GM19397 (cell line): ENCODE results near the gene KRT79.

Source experiments
- ATAC-seq: cut with Tn5 transposase; IDR thresholded peaks from one replicate; pipeline ENCODE4 v1.9.1; 2021; ENCODE audit warnings: mild to moderate bottlenecking, moderate library complexity; ENCODE audit not compliant: unreplicated experiment

KRT79 gene

DNA sequence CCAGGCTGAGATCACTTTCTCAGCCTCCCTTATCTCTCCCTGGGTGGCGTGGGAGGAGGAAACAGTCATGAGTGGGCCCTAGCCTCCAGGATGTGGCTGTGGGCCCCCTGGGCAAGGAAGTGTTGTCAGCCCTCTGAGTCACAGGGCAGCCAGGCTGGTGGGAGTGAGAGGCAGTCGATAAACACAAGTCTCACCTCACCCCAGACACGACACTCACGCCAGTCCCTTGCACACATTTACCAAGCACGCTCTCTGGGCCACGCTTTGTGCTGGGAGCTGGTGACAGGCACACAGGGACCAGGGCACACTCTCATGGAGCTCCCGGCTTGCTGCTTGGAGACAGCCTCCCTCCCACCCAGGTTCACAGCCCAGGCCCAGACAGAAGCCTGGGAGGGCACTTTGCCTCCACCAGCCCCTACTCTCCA is 1.9 kb upstream of the KRT79 start:
- no peak for ATAC-seq

DNA sequence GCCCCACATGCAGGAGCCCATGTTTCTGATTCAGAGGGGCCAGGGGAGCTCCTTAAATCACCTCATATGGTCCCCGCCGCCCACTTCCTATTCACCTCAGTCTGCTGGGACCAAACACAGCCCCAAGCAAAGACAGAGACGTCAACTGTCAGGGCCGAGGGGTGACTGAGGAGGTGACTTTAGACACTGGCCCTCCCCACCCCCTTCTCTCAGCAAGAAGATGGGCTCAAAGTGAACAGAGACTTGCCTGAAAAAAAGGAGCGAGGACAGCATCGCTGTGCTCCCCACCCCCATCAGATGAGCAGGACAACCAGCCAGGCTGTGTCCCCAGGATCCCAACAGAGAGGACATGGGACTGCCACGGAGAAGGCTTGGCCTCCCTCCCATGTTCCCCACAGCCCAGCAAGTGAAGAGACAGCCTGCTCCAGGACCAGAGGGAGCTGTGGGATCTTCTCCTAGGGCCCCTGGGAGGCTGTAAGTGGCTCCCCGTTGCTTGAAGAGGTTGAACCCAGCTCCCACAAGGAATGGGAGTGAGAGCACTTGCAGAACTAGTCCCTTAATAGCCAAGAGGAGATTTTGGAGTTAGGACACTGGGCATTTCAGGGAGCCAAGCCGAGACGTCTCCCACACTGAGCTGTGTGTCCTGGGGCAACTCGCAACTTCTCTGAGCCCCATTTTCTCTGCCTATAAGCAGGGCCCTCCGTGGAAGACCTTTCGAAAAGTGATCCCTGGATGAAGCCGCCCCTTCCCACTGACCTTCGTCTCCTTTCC is 1.3 kb upstream of the KRT79 start:
- ATAC-seq: no peak

DNA sequence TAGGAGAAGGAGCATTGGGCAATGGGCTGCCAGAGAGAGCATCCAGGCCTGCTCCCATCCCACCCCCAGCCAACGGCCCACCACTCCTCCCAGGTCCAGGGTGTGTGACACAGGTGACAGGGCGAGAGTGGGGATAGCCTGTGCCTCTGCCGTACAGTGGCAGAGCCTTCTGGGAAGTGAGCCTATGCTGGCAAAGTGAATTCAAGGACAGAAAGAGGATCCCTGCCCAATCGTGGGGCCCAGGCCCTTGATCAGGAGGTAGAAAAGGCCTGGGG is 553 bp upstream of the KRT79 start:
- no peak for ATAC-seq

DNA sequence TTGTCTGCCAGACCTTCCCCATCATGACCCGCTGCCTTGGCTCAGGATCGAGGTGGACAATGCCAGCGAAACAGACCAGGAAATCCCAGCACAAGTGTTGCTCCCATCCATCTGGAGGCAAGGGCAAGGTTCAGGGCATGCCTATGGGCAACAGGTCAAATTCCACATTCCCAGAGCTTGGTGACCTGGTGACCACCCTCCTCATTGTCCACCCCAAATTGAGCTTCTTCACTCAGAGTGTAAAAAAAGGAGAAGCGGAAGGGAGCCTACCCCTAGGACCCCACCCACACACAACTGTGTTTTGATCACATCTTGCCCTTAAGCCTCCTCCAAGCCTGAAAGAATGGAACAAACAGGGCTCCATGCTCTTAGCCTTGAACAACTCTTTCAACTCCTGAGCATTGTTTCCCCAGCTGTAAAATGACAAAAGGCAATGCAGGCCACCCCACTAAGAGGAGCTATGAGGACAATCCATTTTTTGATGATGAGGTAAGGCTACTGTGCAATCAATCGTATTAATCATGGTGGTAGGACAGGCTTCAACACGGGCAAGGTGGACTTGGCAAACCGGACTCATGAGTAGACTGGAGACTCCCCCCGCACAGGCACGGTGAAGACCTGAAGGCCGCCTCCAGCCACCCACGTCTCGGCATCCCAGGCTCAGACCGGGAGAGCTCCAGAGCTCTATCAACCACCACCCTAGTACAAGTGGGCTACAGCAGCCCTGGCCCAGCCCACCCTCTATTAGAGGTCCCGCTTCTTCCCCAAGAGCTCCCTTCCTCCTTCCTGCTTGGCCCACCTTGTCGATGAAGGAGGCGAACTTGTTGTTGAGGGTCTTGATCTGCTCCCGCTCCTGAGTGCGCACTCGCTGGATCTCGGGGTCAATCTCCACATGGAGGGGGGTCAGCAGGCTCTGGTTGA is 866 bp downstream of the KRT79 start:
- ATAC-seq: no peak

DNA sequence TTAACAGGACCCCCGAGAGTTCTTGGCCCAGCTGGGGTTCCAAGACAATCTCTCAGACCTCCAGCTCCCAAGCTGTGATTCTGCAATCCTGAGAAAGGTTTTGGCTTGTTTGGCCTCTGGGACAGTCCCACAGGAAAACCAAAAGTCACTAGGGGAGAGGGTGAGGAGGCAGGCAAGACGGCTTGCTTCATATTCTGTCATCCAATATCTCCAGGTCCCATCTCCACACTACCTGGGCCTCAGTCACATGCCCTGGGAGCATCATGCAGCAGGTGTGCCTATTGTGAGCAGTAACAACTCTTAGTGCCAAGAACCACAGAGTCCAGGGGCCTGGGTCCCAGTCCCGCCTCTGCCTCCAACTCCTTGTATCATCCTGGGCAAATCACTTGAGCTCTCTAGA is 1.7 kb downstream of the KRT79 start:
- no peak for ATAC-seq

DNA sequence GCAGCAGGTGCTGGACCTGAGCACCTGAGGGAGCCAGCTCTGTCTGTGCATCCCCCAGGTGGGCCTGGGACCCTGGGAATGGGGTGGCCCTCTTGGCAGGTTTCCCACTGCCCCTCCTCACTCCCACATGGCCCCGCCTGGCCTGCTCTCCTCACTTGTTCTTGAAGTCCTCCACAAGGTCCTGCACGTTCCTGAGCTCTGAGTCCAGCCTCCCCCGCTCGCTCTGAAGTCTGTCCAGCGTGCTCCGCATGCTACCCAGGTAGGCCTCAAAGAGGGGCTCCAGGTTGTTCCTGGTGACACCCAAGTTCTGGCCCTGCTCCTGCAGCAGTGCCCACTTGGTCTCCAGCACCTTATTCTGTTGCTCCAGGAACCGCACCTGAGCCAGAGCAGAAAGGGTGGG is 2.9 kb downstream of the KRT79 start:
- no peak for ATAC-seq

DNA sequence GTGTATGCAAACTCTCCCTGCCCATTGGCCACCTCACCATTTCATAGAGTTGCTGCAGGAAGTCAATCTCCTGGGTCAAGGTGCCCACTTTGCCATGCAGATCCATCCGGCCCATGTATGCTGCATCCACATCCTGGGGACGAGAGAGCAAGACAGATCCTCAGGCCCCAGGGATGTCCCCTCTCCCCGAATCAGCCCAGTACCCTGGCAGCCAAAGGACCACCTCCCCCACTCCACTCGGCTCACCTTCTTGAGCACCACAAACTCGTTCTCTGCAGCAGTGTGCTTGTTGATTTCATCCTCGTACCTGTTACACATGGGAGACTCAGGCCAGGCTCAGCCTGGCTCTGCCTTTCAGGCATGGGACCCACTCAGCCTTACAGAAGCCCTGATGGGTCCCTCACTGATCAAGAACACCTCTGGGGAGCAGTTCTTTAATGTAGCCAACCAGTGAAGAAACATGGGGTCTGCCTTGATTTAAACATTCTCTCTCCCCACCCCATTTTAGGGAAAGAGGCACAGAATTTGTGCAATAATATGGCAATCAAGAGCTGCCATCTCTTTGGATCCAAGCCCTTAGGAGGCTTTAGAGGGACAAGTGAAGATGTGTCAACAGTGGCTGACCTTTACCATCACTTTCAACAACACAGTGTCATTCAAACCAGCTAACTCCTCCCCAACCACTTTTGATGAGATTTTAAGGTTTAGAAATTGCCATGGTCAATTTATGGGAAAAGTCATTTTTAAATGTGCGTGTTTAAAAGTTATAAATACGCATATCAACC is 3.9 kb downstream of the KRT79 start:
- ATAC-seq: no peak

DNA sequence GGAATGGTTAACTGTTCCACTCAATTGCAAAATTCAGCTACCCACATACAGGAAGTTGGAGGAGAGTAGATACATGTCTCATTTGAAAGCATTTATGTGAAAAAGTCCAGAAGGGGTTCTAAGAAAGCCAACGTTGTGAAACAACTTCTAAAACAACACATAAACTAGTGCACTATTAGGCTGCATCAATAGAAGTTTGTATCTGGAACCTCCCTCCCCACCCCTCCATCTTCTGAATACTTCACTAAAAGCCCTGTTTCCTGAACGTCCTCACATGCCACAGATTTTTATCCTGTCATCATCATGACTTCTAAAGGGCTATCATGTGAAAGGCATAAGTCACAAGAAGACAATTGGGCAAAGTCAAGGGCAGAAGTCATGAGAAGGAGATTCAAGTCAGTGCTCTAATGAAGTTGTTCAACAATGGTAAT is 5.5 kb downstream of the KRT79 start:
- no peak for ATAC-seq

DNA sequence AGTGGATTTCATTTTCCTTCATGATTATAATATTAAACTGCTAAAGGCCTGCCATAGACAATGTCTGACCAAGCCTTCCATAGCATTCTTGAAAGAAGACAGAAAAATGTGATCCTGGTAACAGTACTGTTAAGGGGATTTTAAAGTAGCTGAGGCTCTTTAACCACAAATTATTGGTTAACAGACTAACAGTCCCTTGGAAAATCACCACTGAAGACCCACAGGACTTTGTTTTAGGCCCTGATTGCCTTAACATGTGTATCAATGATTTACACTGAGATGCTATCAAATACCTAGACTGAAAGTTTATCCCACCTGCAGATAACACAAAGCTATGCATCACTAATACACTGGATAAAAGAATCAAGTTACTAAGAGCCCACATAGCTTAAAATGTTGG is 6.0 kb downstream of the KRT79 start:
- ATAC-seq: no peak

DNA sequence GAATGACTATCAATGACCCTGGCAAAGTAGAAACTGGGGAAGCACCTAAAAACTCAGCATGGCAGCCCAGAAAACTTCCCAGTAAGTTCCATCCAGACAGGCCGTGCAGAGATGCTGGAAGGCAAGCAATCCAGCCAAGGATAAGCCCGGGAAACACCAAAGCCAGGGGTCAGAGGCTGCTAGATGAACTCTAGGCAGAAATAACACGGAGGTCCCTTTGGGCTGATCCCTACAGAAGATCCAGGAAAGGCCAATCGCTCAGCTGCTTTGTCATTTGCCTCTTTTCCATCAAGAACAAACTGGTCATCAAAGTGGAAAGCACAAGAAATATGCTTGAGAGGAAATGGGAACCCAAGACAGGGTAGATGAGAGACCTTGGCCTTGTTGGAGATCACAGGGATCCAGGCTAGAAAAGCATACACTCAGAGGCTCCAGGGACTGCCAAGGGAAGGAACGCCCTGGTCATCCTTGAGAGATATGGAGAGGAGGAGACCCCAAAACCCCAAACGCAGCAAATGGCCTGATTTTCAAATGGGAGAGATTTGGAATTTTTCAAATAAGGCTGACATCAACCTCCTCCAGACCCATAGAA is 6.5 kb downstream of the KRT79 start:
- ATAC-seq: no peak

DNA sequence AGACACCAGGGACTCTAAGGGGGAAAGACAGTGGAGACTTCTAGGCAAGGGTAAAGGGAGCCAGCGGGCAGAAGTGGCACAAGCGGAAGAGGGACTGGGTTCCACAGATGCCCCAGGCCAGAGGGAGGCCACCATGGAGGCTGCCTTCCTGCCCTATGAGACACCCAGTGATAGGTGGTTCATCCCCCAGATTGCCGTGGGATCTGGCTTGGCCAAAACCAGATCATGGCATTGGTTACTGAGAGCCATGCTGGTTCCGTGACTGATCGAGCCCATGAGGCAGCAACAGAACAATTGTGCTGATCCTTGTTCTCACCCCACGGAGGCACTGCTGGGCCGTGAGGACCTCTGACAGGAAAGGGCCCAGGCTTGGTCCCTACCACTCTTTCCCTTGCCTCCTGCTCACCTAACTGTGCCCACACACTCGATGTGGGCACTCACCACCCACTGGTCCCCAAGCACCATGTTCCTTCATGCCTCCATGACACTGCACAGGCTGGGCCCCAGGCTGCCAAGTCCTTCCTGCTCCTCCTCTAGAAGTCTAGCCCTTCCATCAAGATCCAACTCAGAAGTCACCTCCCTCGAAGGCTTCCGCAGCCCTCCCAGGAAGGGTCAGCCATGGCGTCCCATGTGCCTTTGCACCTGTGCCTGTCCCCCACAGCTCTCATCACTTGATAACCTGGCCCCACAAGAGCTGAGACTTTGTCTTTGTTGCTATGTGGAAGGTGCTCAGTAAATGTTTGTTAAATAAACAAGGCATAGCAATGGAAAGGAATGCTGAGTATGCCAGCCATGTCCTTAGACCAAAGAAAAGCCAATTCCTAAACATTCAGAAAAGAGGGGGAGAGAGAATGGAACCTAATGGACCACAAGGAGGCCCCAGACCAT is 7.3 kb downstream of the KRT79 start:
- ATAC-seq: no peak

DNA sequence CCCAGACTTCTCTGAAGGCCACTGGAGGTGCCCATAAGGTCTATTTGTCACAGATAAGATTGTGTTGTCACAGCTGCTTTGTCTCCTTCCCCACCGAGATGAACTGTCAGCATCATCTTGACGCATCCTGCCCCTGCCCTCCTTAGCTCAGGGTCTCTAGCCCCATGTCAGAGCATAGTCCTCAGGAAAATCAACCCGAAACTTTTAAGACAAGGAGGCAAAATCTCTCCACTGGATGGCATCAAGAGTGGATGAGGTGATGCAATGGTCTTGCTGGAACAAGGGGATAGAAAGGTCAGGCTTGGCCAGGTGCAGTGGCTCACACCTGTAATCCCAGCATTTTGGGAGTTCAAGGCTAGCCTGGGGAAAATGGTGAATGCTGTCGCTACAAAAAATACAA is 8.2 kb downstream of the KRT79 start:
- ATAC-seq: no peak

DNA sequence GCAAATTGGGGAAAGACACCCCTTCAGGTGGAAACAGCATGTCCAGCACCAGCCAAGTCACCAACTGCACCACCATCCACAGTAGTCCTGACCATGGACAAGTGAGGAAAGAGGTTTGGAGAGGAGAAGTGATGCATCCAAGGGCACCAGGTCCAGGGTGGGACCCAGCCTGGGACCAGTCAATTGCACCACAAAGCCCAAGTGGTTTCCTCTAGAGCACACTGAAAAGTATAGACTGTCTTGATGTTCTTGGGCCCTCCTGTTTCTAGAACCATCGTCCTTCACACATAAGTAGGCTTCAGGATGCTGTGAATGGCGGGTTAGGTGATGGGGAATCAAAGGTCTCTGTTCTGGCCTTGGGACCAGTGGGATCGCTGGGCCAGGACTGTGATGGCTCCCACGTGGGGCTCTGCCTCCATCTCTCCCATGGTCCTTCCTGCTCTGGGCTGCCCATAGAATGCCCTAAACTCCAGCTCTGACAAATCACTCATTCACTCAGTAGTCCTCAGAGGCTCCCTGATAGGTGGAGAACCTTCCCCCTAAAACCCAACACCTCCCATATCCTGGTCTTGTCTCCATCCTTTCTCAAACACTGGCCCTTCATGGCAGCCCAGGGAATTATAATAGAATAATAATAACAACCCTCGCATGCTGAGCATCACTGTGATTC is 9.2 kb downstream of the KRT79 start:
- ATAC-seq: no peak

DNA sequence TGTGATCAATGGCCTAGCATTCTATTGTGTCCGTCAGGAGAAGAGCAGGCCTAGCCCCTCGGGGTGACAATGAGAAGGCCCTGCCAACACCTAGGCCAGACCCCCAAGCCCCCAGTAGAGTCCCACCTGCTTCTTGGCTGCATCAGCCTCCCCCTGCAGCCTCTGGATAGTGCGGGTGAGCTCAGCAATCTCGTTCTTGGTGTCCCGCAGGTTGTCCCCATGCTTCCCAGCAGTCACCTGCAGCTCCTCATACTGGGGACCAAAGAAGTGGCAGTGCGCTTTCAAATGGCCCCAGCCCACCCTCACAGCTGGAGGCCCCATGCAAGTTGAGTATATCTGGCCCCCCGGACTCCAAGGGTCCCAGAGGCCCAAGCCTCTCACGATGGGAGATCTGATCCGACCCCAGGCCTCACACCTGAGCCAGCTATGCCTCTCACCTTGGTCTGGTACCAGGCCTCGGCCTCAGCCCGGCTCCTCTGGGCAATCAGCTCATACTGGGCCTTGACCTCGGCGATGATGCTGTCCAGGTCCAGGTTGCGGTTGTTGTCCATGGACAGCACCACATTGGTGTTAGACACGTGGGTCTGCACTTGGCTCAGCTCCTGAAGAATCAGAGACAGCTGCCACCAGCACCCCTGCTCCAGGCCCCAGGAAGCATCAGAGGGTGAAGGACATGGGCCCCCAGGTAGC is 10.2 kb downstream of the KRT79 start:
- no peak for ATAC-seq

DNA sequence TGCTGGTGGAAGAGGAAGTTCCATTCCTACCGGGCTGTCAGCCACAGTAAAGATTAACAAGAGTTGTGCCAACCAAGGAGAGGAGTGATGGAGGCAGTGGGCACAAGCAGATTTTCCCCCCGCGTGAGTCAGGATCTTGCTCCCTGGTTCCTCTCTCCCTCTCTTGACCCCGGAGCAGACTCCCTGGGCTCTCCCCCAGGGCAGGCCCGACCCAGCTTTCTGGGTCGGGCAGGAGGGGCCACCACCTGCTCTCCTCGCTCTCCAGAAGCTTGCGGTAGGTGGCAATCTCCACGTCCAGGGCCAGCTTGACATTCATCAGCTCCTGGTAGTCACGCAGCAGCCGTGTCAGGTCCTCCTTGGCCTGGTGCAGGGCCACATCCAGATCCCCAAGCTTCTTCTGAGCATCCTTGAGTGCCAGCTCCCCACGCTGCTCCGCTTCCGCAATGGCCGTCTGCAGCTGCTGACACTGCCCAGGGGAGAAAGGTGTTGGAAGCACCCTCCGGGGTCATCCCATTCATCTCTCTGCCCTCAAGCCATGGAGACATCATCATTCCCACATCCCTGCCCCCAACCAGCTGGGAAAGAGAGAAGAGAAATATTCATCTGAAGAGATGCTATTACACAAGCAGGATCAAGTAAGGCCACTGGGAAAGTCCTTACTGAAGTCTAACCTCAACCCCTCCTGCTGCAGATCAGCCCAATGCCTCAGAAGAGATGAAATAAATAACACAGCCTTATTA is 11.2 kb downstream of the KRT79 start:
- ATAC-seq: no peak

DNA sequence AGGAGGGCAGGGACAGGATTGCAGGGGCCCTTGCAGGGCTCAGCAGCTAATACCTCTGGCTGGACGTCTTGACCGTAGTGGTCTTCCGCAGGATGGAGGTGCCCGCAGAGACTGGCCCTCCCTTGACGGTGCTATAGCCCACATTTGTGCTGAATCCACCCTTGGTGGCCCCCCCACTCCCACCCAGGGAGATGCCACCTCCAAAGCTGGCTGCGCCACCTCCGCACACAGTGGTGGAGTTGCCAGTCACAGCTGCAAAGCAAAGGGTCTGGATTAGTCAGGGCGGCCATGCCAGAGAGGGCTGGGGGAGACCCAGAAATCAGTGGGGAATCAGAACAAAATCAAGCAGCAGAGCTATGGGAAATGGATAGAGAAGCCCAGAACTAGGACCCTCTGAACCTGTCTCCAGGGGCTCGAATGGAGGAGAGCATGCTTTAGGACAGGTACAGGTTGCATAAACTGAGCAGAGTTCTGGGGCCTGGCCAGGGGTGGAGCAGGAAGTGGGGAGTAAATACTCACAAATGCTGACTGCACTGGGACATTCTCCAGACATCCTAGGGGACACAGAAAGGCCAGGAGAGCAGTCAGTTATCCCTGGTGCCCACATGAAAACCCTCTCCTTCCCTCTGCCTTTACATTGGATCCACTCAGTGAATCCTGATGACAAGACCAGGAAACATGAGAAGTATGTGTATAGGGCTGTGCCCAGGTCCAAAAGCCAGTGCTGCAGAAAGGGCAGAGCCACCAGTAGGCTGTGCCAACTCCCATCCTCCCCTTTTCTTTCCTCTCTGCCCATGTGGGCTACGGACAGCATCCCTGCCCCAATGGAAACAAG is 12.1 kb downstream of the KRT79 start:
- no peak for ATAC-seq

DNA sequence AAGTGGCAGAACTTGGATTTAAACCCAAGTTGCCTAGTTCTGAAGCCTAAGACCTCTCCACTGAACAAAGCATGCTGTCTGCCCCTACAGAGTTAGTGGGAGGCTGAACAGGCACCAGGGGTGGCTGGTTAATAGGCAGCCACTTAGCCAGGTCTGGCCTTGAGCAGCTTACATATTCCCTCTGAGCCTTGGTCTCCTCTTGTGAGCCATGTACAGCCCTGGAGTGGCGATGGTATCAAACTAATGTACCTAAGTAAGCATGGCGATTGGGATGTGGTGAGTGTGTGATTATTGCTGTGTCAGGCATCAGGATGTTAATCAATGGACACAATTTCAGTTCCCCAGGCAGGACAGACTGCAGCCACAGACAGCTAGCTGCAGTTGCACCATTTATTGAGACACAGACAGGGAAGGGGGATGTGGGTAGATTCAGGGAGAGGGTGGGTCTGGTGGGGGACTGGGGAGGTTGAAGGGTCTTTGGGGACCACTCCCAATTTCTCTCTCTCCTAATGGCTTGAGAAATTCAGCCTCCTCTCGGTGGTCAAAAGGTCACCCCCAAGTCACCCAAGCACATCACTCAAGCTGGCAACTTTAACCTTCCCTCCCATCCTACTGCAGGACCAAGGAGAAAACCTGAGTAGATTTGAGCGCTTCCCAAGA is 12.9 kb downstream of the KRT79 start:
- ATAC-seq: no peak
